GM12873 (cell line): Measurements from ENCODE around the gene NACA2.

ENCODE experiments used
- TF ChIP-seq, protein P1 (sequence below): IDR thresholded peaks from 2 replicates; pipeline ENCODE4 v1.5.1; 2012; ENCODE audit warnings: low read depth, mild to moderate bottlenecking, moderate library complexity, low read length, control low read depth; ENCODE audit not compliant: insufficient read depth; ENCODE audit errors: missing control alignments

Gene NACA2

DNA sequence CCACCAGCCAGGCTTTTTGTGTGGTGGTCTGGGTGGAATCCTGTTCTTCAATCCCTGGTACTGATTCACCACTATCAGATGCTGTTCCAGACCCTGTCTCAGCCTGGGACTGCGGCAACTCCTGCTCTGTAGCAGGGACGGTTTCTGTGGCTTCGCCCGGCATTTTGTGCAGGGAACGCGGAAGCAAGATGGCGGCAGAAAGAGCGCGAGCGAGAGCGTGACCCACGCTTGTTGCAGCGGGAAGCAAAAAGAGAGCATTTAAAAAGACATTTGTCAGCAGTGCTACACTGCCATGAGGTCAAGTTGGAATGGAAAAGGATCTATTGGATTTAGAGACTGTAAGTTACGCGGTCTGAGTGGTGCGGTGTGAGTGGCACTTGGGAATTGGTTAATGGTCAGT lies at the start of gene NACA2:
TSS of gene NACA2 (minus strand) at position 202 of the 400 bp plus-strand sequence. CDS start at position 163, 39 bp downstream.
- TF ChIP-seq, protein P1, sequence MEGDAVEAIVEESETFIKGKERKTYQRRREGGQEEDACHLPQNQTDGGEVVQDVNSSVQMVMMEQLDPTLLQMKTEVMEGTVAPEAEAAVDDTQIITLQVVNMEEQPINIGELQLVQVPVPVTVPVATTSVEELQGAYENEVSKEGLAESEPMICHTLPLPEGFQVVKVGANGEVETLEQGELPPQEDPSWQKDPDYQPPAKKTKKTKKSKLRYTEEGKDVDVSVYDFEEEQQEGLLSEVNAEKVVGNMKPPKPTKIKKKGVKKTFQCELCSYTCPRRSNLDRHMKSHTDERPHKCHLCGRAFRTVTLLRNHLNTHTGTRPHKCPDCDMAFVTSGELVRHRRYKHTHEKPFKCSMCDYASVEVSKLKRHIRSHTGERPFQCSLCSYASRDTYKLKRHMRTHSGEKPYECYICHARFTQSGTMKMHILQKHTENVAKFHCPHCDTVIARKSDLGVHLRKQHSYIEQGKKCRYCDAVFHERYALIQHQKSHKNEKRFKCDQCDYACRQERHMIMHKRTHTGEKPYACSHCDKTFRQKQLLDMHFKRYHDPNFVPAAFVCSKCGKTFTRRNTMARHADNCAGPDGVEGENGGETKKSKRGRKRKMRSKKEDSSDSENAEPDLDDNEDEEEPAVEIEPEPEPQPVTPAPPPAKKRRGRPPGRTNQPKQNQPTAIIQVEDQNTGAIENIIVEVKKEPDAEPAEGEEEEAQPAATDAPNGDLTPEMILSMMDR, result no peak

GRCh38 chr17:61639818-61640217 lies 48.8 kb upstream of the NACA2 start:
- TF ChIP-seq, protein P1, result no peak

- TF ChIP-seq, protein P1, result no peak
Measured at GRCh38 chr17:61638087-61638486, 47.1 kb upstream of the NACA2 start.

- TF ChIP-seq, protein P1, result peak; percentile 74
Measured at GRCh38 chr17:61635913-61636432, 45.0 kb upstream of the NACA2 start.

- TF ChIP-seq, protein P1, result no peak
Measured at GRCh38 chr17:61634942-61635538, 44.0 kb upstream of the NACA2 start.

GRCh38 chr17:61634011-61634539 lies 43.1 kb upstream of the NACA2 start:
- TF ChIP-seq, protein P1, result no peak

DNA sequence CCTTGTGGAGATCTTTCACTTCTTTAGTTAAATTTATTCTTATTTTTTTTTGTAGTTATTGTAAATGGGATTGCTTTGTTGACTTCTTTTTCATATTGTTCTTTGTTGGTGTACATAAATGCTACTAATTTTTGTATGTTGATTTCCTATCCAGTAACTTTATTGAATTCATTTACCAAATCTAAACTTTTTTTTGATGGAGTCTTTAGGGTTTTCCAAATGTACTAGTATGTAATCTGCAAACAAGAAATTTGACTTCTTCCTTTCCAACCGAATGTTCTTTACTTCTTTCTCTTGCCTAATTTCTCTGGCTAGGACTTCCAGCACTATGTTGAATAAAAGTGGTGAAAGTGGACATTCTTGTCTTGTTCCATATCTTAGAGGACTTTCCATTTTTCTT lies 41.8 kb upstream of the NACA2 start:
- TF ChIP-seq, protein P1, result no peak
